Stimulated activated CD4-positive, alpha-beta T cell treated with anti-CD3 and anti-CD28 coated beads, Interleukin-1b, Interleukin-23, amount 100 ng/mL, for 4 hours (primary cell): ENCODE data around the gene MAD1L1.

Experiments
- DNase-seq, 2 donors: peaks; one replicate each; pipeline ENCODE4 v3.0.0-alpha.2; 2020; ENCODE audit warnings: low read depth in 2 of 2

Gene MAD1L1

GRCh38 chr7:1853431-1853985 is 379.2 kb downstream of the MAD1L1 start:
- no peak for DNase-seq

GRCh38 chr7:1852517-1853430 is 380.0 kb downstream of the MAD1L1 start:
- DNase-seq = no peak

- no peak for DNase-seq
Observed at GRCh38 chr7:1851721-1852516, 380.8 kb downstream of the MAD1L1 start.

- no peak for DNase-seq
Observed at GRCh38 chr7:1850976-1851571, 381.7 kb downstream of the MAD1L1 start.

- no peak for DNase-seq
Observed at GRCh38 chr7:1850111-1850975, 382.4 kb downstream of the MAD1L1 start.

- DNase-seq = no peak
Observed at GRCh38 chr7:1849351-1850041, 383.2 kb downstream of the MAD1L1 start.

GRCh38 chr7:1848911-1849311 is 383.8 kb downstream of the MAD1L1 start:
- DNase-seq = no peak

- no peak for DNase-seq
Observed at GRCh38 chr7:1848013-1848640, 384.6 kb downstream of the MAD1L1 start.

- DNase-seq = no peak
Observed at GRCh38 chr7:1847260-1848001, 385.3 kb downstream of the MAD1L1 start.

GRCh38 chr7:1846331-1847065 is 386.2 kb downstream of the MAD1L1 start:
- DNase-seq = no peak

- no peak for DNase-seq
Observed at GRCh38 chr7:1845536-1846311, 387.0 kb downstream of the MAD1L1 start.

- DNase-seq = no peak
Observed at GRCh38 chr7:1844951-1845390, 387.8 kb downstream of the MAD1L1 start.

GRCh38 chr7:1844336-1844950 is 388.3 kb downstream of the MAD1L1 start:
- DNase-seq = no peak

- DNase-seq = no peak
Observed at GRCh38 chr7:1843921-1844335, 388.8 kb downstream of the MAD1L1 start.

- DNase-seq = no peak
Observed at GRCh38 chr7:1843271-1843861, 389.4 kb downstream of the MAD1L1 start.

GRCh38 chr7:1842321-1843221 is 390.2 kb downstream of the MAD1L1 start:
- no peak for DNase-seq
